ENCODE measurements around the gene MYCL. TPM values are rescaled to one million over a fixed set of nuclear protein-coding genes. Genes with fewer than 3 reads are reported as not detected.
A peak's percentile ranks its signal among the peaks of the same experiment; 100 is the strongest.

Gene MYCL
- total RNA-seq, 6 donors from 2014 or later, result 4.3 to 8.2 (median 6.1) TPM

DNA sequence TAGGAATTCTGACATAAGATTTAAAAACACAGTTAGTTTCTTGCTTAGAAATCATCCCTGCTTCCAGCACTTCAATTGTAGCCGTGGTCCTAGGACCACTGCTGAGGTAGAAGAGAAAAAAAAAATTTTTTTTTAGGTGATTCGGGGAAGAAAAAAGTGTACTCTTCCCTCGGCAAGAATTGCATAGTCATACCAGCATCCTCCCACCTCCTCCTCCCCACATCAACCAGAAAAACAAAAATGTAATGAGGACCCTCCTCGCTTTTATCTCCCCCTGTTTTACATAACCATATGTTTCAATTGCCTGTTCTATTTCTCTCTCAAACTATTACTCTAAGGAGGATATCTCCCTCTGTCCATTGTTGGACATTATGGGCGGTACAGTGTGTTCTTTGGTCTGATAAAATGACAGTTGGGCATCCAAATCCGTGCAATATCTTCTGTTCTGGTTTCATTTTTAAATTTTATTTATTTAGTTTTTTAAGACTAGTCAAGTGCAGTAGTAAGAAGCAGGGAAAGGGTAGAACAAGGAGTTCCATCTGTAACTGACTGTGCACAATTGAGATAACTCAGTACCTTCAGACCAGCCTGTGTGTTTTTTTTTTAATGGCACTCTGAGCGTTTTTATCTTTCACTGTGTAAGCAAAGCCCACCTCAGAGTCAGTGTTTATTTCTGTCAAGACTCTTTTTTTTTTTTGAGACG is 42.8 kb upstream of the MYCL start:
- H3K9me3 ChIP-seq, result no peaks in the 10 kb centered on the region
- no peak for ATAC-seq (ENCODE audit: low FRiP score in 2 of 2)
- TF ChIP-seq POLR2AphosphoS5 (IDR thresholded peaks at IDR 0.05) (no peak), EP300 (IDR thresholded peaks at IDR 0.05) (no peak), POLR2A (IDR thresholded peaks at IDR 0.05) (no peak)
- TF ChIP-seq, protein P1, sequence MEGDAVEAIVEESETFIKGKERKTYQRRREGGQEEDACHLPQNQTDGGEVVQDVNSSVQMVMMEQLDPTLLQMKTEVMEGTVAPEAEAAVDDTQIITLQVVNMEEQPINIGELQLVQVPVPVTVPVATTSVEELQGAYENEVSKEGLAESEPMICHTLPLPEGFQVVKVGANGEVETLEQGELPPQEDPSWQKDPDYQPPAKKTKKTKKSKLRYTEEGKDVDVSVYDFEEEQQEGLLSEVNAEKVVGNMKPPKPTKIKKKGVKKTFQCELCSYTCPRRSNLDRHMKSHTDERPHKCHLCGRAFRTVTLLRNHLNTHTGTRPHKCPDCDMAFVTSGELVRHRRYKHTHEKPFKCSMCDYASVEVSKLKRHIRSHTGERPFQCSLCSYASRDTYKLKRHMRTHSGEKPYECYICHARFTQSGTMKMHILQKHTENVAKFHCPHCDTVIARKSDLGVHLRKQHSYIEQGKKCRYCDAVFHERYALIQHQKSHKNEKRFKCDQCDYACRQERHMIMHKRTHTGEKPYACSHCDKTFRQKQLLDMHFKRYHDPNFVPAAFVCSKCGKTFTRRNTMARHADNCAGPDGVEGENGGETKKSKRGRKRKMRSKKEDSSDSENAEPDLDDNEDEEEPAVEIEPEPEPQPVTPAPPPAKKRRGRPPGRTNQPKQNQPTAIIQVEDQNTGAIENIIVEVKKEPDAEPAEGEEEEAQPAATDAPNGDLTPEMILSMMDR (IDR thresholded peaks at IDR 0.05), result no peak
- no peak overlapping the region for H3K4me3 ChIP-seq
- no peak for DNase-seq
- H3K27me3 ChIP-seq, result no peaks in the 10 kb centered on the region
- WGBS, 2 donors, result 48 to 54% methylated on average over 8 of the region's 8 CpGs
- peaks cover 3 to 11% (median 6%) of the 10 kb centered on the region in 4 donors for H3K4me1 ChIP-seq
- no peaks in the 10 kb centered on the region for H3K36me3 ChIP-seq
- H3K27ac ChIP-seq, result no peak overlapping the region

GRCh38 chr1:39943471-39944290 is 42.0 kb upstream of the MYCL start:
- Histone ChIP-seq H3K9me3 (no peaks in the 10 kb centered on the region), H3K4me1 (peaks cover 3 to 11% (median 6%) of the 10 kb centered on the region in 4 donors), H3K36me3 (no peaks in the 10 kb centered on the region), H3K27me3 (no peaks in the 10 kb centered on the region), H3K27ac (no peak overlapping the region), H3K4me3 (no peak overlapping the region)
- TF ChIP-seq, protein P1 (IDR thresholded peaks at IDR 0.05), result no peak
- TF ChIP-seq POLR2AphosphoS5 (IDR thresholded peaks at IDR 0.05) (no peak), POLR2A (IDR thresholded peaks at IDR 0.05) (no peak), EP300 (IDR thresholded peaks at IDR 0.05) (no peak)
- peak in 1 of 2 donors; percentile 59 for DNase-seq
- ATAC-seq (ENCODE audit: low FRiP score in 2 of 2), result no peak
- 85 to 90% methylated on average over 13 to 14 of the region's 14 CpGs for WGBS, 2 donors

- Histone ChIP-seq H3K27ac (peak overlapping the region; percentile 6 to 73 (median 29)), H3K9me3 (no peaks in the 10 kb centered on the region), H3K27me3 (no peaks in the 10 kb centered on the region), H3K4me3 (no peak overlapping the region), H3K4me1 (peaks cover 5 to 12% (median 10%) of the 10 kb centered on the region in 4 donors), H3K36me3 (no peaks in the 10 kb centered on the region)
- TF ChIP-seq POLR2A (IDR thresholded peaks at IDR 0.05) (no peak), POLR2AphosphoS5 (IDR thresholded peaks at IDR 0.05) (peak in 1 of 2 donors; percentile 62), EP300 (IDR thresholded peaks at IDR 0.05) (peak in 3 of 4 donors; percentile 48 to 75 (median 64))
- TF ChIP-seq, protein P1 (IDR thresholded peaks at IDR 0.05), result peak in 2 of 6 experiments; percentile 7 to 36
- peak; percentile 34 to 82 for ATAC-seq (ENCODE audit: low FRiP score in 2 of 2)
- peak in 1 of 2 donors; percentile 70 for DNase-seq
- WGBS, 2 donors, result 69 to 85% methylated on average over 7 to 9 of the region's 9 CpGs
These were observed 39.5 kb upstream of the MYCL start for GRCh38 chr1:39940980-39941871.

DNA sequence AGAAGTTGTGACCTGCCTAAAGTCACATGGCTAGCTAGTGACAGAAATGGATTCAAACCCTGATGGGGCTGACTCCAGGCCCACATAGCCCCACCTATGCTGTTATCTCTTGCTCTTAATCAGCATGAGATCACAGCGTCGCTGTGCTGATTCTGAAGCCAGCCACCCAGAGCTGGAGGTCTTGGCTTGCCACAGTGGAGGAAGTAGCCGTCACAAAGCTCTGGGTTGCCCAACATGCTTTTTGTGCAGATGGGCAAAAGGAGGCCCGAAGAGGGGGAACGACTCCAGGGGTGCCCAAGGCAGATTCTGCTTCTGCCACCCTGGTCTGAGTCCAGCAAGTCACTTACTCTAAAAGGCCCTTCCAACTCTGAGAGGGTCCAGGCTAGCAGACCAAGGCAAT is 38.5 kb upstream of the MYCL start:
- Histone ChIP-seq H3K4me3 (no peak overlapping the region), H3K27me3 (no peaks in the 10 kb centered on the region), H3K27ac (peak overlapping the region in 3 of 4 donors; percentile 11 to 73 (median 41)), H3K36me3 (no peaks in the 10 kb centered on the region), H3K9me3 (no peaks in the 10 kb centered on the region), H3K4me1 (peaks cover 10 to 18% (median 15%) of the 10 kb centered on the region in 4 donors)
- ATAC-seq (ENCODE audit: low FRiP score in 2 of 2), result peak in 1 of 2 donors; percentile 32
- peak in 1 of 2 donors; percentile 71 for DNase-seq
- 52 to 54% methylated on average over 2 to 5 of the region's 5 CpGs for WGBS, 2 donors
- no peak for TF ChIP-seq POLR2A (IDR thresholded peaks at IDR 0.05)
- TF ChIP-seq POLR2AphosphoS5 (IDR thresholded peaks at IDR 0.05), result no peak
- no peak for TF ChIP-seq EP300 (IDR thresholded peaks at IDR 0.05)

All from upper lobe of left lung (tissue), 6 donors.